DMS53 (cell line): ENCODE results near the gene MID2.
"Not testable (repeated sequence)": the region's sequence is repeated elsewhere in the genome, so short reads cannot be mapped to it uniquely, and the experiment has no call there.

Experiments
- DNase-seq: peaks from one replicate; lab custom pipeline; 2025; lab: John Stamatoyannopoulos, UW

Gene MID2

GRCh38 chrX:107840971-107841370 is 15.3 kb downstream of the MID2 start:
- no peak for DNase-seq

- DNase-seq, result no peak
Observed at GRCh38 chrX:107842715-107843400, 17.2 kb downstream of the MID2 start.

- DNase-seq, result no peak
Observed at GRCh38 chrX:107845625-107846024, 20.0 kb downstream of the MID2 start.

- no peak for DNase-seq
Observed at GRCh38 chrX:107848591-107848990, 22.9 kb downstream of the MID2 start.

GRCh38 chrX:107849747-107850421 is 24.2 kb downstream of the MID2 start:
- peak; percentile 37 for DNase-seq

GRCh38 chrX:107850422-107850765 is 24.7 kb downstream of the MID2 start:
- no peak for DNase-seq

GRCh38 chrX:107851215-107851614 is 25.5 kb downstream of the MID2 start:
- no peak for DNase-seq

GRCh38 chrX:107851665-107852064 is 26.0 kb downstream of the MID2 start:
- DNase-seq, result not testable (repeated sequence)

GRCh38 chrX:107856289-107856688 is 30.6 kb downstream of the MID2 start:
- DNase-seq, result no peak

GRCh38 chrX:107857041-107857440 is 31.4 kb downstream of the MID2 start:
- DNase-seq, result not testable (repeated sequence)

- peak; percentile 25 for DNase-seq
Observed at GRCh38 chrX:107857837-107858236, 32.2 kb downstream of the MID2 start.

- DNase-seq, result no peak
Observed at GRCh38 chrX:107861056-107861455, 35.4 kb downstream of the MID2 start.

- DNase-seq, result no peak
Observed at GRCh38 chrX:107871136-107871535, 45.5 kb downstream of the MID2 start.

- no peak for DNase-seq
Observed at GRCh38 chrX:107878106-107878505, 52.4 kb downstream of the MID2 start.

GRCh38 chrX:107880054-107880610 is 54.5 kb downstream of the MID2 start:
- DNase-seq, result no peak

- peak; percentile 76 for DNase-seq
Observed at GRCh38 chrX:107894038-107894437, 68.4 kb downstream of the MID2 start.

- no peak for DNase-seq
Observed at GRCh38 chrX:107902721-107903120, 77.1 kb downstream of the MID2 start.

GRCh38 chrX:107905366-107905765 is 79.7 kb downstream of the MID2 start:
- DNase-seq, result no peak

- no peak for DNase-seq
Observed at GRCh38 chrX:107924136-107924746, 98.6 kb downstream of the MID2 start.

GRCh38 chrX:107934262-107934661 is 108.6 kb downstream of the MID2 start:
- no peak for DNase-seq

GRCh38 chrX:107935200-107935599 is 109.5 kb downstream of the MID2 start:
- peak; percentile 61 for DNase-seq

GRCh38 chrX:107935664-107936433 is 110.2 kb downstream of the MID2 start:
- peak; percentile 70 for DNase-seq

GRCh38 chrX:107936434-107936730 is 110.7 kb downstream of the MID2 start:
- peak; percentile 43 for DNase-seq
